Measurements from ENCODE around the gene CDH4.

The CDH4 gene

DNA sequence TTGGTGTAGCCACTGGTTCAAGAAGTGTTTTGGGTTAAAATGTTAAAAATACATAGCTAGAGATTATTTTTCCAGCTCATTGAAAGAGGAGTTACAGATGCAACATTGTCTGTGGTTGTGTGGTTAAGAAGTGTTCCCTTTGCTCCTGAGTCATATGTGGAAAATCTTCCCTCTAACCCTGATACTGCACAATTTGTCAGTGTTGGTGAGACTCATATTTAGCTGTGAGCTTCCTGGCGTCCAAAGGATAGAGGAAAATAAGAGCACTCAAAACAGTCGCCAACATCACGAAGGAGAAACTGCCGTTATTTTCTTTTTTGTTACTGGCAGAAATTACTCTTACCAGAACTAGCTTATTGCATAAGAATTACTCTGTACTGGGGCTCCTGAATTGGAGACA, 250.4 kb downstream of the CDH4 start:
- no peak for DNase-seq

DNA sequence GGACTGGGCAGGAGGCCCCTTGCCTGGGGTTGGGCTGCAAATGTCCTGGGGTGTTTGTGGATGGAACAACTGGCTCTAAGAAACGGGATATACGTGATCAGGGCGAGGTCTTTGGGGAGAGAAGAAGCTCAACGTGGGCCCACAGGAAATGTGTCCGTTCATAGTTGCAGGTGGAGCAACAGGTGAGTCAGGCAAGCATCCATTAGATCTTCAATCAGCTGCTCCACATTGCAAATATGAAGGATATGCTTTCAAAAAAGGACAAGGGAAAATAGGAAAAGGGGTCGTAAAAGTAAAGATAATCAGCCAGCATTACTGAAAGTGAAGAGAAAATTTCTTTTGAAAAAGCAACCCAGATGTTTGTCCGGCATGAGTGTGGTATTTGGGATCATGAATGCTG, 251.0 kb downstream of the CDH4 start:
- no peak for DNase-seq

DNA sequence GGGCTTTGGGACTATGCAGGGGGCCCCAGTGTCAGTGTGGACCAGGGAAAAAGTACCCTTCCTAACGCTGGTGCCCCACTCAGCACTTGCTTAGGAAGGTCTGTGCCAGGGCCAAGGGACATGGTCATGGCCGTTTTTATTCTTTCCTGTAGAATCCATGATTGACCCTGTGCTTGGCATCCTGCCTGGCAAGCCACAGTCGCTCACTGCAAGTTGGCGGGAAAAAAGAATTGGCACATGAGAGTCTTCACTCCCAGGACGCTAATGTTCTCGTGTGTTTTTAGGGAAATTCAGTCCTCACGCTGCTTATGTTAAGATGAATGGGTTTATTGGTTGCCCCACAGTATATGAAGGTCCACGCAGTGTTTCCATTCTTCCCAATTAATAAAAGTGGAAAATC, 253.4 kb downstream of the CDH4 start:
- DNase-seq: no peak

DNA sequence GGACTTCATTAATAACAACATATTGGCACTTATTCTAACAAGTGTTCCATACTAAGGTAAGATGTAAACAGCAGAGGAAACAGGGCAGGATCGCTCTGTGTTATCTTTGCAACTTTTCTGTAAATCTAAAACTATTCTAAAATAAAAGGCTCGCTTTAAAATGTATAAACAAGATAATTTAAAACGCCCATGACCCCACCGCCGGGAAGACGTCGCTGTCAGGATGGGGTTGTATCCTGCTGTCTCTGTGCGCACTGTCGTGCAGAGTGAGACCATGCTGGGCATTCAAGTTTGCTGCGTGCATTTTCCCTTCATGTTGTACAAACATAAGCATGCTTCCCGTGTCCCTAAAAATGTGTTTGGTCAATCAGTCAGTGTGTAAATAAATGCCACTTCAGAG, 255.7 kb downstream of the CDH4 start:
- no peak for DNase-seq

DNA sequence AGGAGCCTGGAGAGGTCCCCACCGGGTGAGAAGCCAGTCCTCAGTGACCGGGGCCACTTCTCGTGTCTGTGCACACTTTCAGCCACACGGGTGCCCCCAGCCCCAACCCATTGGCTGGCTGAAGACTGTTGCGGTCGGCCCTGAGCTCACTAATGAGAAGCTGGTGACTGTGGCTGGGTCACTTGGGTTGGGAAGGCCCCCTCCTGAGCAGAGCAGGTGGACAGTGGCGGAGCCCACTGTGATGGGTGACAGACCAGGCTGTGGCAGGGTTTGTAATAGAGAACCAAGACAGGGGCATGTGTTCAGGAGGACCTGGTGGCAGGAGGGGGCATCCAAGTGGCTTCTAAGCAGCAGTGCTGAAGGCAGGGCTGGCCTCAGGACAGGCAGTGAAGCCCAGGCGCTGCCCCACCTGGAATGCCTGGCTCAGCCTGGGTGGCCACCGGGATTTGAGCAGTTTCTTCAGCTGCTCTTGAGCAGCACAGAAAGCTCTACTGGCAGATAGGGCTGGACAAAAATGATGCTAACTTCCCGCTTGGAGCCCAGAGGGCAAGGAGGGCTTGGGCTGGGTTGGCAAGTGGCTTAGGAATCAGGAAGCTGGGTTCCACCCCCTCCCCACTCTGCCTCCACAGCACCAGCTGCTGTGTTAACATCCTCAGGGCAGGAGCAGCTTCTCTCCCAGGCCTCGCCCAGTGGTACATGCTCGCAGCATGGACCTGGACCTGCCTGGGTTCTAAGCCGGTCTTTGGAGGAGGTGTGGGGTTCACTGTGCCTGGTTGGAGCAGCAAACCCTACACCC, 256.4 kb downstream of the CDH4 start:
- no peak for DNase-seq

DNA sequence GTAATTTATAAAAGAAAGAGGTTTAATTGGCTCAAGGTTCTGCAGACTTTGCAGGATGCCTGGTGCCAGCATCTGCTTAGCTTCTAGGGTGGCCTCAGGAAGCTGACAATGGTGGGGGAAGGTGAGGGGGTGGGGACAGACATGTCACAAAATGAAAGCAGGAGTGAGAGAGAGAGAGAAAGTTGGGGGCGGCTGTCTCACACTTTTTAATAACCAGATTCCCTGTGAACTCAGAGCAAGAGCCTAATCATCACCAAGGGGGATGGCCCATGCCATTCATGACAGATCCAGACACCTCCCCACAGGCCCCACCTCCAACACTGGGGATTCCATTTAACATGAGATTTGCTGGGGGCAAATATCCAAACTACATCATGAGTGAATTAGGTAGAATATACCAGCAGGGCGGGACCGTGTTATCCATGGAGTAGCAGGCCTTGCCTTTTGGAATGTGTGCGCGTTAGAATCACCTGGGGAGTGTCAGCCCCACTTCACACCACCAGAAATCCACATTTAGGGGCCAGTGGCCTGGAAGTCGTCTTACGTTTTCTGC, 258.8 kb downstream of the CDH4 start:
- no peak for DNase-seq

DNA sequence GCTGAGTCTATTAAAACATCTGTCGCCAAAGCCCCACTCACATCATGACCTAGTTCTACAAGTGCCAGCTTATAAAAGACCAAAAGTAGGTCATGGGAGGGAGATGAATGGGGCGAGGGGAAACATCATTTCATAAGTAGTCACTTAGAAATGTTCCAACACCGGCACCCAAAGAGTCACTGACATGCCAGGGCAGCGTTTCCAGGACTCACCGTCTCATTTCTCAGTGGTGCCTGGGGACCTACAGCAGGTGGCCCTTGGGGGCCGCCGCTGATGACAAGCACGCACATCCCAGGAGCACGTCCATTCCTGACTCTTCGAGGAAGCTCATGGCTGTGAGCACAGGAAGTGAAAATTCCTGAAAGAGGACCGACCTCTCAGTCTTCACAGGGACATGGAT, 260.4 kb downstream of the CDH4 start:
- DNase-seq: no peak

DNA sequence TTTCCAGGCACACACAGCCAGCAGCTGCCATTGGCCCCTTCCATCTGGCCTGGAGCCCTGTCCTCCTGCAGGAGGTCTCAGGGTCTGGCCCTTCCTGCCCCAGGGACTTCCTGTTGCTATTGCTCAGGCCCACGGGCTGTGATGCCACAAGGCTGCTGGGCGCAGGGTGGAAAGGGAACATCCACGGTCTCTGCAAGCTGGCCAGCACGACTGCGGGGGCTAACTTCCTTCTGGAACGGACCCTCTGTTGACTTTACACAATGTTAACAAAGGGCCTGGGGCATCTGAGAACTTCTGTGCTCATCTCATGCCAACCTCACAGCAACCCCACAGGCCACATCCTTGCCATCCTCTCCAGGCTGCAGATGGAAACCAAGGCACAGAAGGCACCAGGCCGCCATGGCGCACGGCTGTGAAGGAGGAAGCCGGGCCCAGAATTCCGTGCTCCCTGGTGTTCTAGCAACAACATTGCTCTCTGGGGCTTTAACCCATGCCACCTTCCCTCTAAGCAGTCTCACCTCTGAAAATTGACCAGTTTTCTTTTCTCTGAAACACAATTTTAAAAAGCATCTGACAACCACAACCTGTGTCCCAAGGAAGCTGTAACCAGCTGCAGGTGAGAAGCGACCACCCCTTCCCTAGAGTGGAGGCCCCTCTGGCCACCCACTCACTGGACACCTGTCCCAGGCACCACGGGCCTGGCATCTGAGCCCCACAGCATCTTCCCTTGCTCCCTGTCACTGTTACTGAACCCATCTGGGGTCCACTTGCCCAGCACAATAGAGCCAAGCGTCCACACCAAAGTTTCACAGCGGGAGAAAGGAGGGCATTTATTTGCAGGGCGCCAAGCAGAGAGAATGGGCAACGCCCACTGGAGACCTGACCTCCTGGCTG, 261.3 kb downstream of the CDH4 start:
- no peak for DNase-seq

DNA sequence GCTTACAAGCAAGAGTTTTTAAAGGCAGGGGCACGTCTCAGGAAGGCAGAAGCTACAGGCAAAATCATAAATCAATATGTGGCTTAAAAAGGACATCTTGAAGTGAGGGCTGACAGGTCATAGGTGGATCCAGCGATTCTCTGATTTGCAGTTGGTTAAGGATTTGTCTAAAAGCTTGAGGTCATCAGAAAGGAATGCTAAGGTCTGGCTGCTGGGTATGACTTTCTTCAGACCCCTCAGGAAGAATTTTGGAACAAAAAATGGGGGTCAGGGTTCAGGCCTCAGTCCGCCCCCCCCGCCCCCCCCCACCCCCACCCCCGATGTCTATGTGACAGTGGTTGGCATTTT, 261.9 kb downstream of the CDH4 start:
- no peak for DNase-seq

DNA sequence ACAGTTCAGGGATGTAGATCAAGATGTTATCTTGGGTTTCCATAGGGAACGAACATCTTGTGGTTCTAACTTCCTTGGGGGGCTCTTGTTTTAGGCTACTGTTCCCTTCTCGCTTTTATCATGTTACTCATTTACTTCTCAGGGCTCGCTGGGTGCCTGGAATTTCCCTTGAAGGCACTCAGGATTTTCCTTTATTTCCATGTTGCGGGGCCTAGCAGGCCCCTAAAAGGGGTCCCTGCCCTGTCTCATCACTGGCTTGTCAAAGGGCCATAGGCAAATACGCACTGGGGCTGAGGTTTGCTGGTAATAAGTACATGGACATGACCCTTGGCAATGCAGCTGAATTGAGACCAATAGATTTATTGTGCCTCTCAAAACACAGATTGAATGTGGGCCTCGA, 262.3 kb downstream of the CDH4 start:
- no peak for DNase-seq

DNA sequence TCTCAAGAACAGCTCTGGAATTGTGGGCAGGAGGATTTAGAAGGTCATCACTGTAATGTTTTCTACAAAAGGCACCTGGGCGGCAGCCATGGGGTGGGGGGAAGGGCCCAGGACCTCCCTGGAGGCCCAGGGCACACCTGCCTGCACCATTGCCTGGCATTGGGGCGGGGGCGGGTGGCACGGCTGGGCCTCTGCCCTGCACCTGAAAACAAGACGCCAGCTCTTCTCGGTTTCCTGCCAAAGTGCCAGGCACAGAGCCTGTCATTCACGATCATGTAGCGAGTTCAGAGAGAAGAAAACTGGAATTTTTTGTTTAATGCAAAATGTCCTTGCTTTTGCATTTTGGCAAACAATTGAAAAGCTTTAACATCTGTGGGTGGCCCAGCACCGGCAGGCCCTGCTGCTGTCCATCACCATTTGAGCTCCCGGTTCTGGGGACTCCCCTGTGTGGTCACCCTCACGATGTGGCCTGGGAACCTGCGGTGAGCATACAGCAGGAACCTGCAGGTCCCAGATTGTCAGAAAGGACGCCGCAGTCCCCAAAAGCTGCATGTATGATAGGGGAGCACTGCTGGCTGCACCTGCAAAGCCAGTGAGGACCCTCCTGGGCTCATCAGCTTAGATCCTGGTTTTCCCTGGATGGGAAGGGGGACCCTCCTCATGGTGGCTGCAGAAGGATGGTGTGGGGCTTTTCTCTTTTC, 262.9 kb downstream of the CDH4 start:
- no peak for DNase-seq

DNA sequence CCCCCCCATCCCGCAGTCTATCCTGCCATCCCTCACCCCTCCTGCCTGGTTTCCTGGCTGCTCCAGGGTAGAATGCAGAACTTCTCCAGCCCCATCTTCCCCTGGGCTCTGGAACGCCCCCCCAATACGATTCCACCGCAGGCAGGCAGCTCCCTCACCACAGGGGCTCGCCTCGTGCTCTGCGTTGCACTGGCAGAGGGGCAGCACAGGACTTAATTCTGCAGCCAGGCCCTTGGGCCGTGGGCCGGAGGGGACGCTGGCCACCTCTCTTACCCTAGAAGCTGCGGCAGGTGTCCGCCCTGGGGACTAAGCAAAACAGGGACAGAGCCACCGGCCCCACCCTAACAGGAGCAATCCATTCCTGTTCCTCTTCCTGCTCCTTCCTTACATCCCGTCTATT, 263.9 kb downstream of the CDH4 start:
- DNase-seq: no peak

DNA sequence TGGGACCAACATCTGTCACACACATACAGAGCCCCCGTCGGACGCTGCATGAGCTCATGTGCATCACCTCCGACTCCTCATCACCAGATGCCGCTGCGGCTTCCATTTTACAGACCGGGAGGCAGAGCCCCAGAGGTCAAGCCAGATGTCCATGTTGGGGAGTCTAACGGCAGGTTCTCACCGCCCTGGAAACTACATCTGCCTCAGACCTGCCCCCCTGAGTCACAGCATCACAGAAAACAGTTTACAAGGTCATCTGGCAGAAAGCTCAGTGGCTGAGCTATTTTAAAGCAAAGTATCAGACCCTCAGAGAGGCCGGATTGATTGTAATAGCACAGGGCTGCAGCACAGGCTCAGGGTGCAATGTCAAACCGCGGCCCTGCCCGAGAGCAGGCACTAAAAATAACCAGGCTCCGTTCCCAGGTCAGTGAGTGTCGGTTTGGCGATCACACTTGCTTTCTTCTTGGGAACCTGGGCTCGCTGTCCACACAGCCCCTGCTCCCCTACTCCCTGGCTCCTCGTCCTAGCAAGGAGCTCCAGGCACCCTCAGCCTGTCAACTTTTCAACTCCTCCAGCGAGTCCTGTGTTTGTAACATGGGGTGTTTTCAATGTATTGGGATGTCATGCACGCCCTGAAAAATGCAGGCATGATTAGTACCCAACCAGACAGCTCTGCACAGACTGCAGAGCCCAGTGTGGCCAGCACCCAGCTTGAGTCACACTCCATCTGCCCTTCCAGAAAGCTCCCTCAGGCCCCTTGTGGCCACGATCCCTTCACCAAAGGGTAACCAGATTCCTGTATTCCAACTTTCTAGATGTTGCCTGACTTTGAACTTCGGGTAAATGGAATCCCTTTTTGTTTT, 264.5 kb downstream of the CDH4 start:
- no peak for DNase-seq

DNA sequence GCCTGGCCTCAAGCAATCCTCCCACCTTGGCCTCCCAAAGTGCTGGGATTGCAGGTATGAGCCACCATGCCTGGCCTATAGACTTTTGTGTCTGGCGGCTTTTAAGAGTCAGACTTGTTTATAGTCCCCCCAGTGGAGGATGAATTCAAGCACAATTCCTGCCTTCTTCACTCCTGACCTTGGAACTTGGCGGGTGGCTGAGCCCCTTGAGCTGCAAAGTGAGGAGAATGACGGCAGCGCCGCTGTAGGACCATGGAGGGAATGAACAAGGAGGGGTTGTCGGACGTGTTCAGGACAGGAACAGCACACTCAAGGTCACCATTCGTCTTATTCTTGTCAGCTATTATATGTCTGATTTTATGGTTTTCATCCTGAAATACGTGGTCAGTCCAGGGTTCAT, 265.4 kb downstream of the CDH4 start:
- no peak for DNase-seq

DNA sequence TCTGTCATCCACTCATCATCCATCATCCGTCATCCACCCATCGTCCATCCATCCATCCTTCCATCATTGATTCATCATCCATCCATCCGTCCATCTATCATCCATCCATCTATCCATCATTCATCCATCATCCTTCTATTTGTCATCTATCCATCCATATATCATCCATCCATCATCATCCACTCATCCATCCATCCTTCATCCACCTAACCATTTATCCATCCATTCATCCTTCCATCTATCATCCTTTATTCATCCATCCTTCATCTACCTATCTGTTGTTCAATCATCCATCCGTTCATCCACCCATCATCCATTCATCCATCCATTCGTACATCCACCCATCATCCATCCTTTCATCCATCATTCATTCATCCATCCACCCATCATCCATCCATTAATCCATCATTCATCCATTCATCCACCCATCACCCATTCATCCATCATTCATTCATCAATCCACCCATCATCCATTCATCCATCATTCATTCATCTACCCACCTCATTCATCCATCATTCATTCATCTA, 266.4 kb downstream of the CDH4 start:
- no peak for DNase-seq

DNA sequence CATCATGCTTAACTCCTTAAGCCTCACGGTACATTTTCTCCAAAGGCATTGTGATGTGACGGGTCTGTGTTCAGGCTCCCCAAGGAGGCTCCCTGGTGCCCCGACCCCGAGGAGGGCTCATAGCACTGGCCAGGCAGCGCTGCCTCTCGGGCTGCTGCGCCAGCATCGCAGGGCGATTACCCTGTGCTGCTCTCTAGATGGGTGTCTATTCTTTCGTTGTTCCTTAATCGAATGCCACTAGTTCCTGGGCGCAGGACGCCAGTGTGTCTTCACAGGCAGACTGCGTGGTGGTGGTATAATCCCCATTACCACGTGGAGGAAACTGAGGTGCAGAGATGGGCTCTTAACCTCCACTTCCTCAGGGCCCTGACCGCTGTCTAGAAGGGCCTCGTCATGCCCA, 267.4 kb downstream of the CDH4 start:
- no peak for DNase-seq

DNA sequence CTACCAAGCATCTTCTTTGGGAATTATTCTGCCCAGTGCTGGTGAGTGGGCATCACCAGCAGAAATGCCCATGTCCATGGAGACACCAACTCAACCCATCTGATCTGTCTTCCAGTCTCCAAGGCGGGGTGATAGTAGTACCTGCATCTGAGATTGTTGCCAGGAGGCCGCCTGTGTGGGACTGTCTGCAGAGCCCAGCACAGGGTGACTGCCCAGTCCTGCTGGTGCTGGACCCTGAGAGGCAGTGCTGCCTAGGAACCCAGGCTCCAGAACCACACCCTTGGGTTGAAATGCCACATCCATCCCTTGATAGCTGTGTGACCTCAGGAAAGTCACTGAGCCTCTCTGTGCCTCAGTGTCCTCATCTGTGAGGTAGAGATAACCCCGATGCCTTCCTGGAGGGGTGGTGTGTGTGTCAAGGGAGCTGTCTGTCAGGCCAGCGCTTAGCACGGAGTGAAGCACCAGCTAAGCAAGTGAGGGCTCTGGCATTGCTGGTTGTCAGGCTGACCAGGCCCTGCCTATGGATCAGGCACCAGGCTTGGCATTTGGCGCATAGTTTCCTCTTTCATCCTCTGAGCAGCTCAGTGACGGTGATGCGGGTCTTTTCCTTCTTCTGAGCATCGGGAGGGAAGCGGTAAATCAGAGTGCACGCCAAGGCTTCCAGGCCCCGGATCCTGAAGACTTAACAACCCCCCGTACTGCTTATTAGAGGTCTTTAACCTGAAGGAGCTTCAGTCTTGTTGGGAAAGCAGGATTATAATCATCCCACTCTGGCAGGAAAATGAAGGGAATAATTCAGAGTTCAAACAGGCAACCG, 268.2 kb downstream of the CDH4 start:
- DNase-seq: no peak

DNA sequence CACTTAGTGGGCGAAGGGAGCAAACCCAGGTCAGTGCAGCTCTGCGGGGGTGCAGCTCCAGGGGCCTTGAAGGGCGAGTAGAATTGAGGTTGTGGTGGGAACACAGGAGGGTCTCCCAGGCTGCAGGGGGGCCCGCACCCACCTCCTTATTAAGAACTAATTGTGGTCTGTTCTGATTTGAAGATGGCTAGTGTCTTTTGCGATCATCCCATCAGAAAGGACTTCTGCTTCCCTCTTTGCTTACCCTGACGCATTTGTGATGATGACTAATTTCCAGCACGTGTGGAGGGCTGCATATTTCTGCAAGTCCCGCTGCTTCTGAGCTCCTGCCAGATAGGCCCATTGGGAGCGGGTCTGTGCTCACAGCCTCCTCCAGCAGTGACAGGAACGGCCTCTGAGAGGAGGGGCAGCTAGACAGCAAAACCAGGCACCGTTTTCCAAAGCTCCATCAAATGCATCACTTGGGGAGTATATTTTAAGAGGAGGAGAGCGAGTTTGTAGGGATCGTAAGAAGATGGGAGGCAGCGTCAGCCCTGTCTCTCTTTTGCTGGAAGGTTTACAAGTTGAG, 268.9 kb downstream of the CDH4 start:
- no peak for DNase-seq

DNA sequence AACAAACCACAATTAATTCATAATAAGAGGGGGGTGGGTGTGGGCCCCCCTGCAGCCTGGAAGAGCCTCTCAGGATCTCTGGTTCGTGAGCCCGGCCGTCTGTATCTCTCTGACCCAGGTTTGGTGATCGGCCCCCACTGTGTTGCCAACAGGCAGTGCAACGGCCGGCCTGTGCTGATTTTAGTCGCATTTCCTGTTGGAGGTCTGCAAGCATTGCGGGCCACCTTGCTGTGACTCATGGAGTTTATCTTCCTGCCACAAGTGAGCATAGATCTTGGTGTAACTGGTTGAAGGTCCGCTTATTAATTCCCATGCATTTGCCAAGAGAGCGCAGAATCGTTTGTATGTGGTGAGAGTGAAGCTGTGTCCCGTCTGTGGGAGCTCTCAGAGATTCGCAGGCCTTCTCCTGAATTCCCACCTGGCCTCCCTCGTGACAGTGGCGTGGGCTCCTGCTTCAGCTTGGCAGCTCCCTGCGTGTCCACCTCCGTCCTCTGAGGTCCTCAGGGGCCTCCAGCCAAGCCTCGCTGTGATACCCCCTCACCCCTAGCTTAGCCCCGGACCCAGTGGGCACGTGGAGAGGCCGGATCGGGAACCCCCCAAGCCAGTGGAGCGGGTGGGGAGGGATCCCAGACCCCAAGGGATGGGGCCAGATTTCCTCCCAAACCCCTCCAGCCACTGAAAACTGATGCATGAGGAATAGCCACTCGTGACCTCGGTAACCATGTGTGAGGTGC, 269.8 kb downstream of the CDH4 start:
- no peak for DNase-seq

DNA sequence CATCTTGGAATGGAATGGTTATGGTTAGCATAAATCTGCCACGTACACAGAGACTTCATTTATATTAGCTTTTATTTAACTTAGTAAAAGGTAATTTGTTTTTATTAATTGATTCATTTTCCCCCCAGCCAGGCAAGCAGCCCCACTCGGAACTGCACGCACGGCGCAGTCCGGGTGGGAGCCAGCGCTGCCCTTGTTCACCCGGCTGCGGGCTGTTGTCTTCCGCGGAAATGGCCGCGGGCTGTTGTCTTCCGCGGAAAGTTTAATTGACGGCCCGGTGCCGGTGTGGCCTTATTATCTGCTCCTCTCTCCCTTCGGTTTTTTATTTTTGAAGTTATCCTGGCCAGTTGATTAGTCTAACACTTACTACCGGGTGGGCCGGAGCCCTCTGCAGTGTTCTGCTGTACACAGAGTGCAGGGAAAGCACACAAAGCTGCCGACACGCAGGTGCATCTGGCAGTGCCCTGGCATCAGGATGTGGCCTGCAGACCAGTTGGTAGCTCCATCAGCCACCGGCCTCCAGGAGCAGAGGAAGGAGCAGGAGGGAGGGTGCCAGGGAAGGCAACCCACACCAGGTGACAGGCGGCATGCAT, 270.5 kb downstream of the CDH4 start:
- DNase-seq: no peak

Measured in NCI-H1436 (cell line).